NCI-H748 treated with DMSO at 0.1 percent for 48 hours (cell line): ENCODE results near the gene FES.

ENCODE experiments used
- DNase-seq: peaks from one replicate; lab custom pipeline; 2025; lab: John Stamatoyannopoulos, UW

Gene FES

GRCh38 chr15:90930861-90931574 is 46.7 kb downstream of the FES start:
- DNase-seq = no peak

DNA sequence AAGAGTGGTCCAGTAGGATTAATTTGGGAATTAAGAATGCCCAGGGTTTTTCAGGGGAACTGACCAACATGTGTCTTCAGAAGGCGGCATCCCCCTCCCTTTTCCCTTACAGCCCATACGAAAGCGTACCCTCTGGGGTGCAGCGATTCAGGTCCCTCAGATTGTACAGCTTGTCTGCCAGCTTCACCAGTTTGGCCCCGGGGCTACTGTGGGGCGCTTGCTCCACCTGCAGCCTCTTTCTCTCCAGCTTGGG is 47.2 kb downstream of the FES start:
- DNase-seq = no peak

DNA sequence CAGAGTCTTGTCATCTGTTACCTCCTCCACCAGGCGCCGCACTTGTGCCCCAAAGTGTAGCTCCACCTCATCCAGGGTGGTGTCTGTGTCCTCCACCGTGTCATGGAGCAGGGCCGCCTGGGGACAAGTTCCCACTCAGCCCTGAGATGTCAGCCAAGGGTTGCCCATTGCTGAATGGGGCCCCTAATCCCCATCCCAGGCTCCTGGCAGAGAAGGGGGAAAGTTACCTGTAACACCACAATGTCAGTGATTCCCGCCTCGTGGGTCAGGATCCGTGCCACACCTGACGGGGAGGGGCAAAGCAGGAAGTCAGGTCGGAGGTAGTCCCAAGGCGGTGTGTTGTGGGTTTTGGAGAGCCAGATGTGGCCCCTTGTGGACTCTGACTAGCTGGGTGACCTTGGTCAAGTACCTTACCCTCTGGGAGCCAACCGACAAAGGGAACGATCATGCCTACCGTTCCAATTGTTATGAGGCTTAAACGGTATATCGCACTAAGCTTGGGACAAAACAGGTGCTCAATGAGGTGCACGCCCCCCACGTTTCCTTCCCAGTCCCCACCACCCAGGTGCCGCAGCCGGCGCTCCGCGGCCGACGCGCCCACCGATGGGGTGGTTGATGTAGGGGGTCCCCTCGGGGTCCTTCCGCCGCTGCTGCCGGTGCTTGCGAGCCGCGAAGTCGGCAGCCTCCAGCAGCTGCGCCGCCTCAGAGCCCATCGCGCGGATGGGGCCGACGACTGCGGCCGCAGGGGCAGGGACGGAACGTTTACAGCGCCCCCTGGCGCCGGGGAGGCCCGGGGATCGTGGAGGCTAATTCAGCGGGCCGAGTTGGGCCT is 47.7 kb downstream of the FES start, which contains the start of gene HDDC3:
Gene HDDC3, minus strand, starts transcription at position 722 of the 832 bp plus-strand sequence. Its CDS starts 9 bp downstream, at position 713.
- peak; percentile 57 for DNase-seq

DNA sequence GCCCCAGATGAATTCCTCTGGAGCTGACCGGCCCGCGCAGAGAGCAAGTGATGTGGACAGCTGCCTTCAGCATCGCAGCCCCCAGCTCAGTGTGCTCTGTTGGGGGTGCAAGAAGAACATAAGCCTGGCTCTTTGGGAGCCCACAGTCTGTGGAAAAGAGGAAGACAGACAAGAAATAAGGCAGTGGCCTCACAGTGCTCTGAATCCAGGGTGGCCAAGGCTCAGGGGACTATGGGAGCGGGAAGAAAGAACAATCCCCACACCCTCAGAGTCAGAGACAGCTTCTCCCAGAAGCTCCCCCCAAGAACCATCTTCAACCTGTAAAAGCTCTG is 48.3 kb downstream of the FES start:
- no peak for DNase-seq

GRCh38 chr15:90933301-90933700 is 49.0 kb downstream of the FES start:
- DNase-seq = no peak

DNA sequence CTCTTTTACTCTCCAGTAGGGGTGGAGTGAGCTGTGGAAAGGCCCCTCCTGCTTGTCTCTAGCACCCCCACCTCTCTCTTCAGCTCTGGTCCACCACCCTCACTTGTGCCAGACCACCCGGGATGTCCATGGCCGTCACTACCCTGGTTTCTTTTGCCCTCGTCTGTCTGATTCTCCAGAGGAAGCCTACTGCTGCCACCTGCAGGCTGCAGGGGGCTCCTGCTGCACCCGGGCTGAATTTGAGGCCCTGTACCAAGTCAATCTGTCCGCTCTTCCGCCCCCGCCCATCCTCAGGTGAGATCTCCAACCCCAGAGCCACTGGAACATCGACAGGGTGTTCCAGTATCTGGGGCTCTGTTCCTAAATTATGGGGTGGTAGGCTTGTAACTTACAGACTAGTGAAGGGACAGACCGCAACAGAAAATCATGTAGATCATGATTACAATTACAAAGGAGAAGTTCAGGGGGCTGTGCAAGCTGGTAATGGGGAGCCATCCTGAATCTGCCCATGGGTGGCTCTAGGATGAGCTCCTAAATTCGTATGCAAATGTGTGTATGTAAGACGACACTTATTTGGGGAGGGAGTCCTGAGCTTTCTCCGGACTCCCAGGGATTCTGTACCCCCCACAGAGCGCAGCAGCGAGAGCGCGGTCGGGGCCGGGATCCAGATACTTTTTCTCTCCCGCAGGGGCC is 50.1 kb downstream of the FES start:
- DNase-seq = peak; percentile 77

GRCh38 chr15:90934949-90935751 is 50.8 kb downstream of the FES start, which contains the start of gene UNC45A:
UNC45A (plus strand) TSS chr15:90935285; CDS start chr15:90935325, 40 bp downstream.
- peak; percentile 72 for DNase-seq

DNA sequence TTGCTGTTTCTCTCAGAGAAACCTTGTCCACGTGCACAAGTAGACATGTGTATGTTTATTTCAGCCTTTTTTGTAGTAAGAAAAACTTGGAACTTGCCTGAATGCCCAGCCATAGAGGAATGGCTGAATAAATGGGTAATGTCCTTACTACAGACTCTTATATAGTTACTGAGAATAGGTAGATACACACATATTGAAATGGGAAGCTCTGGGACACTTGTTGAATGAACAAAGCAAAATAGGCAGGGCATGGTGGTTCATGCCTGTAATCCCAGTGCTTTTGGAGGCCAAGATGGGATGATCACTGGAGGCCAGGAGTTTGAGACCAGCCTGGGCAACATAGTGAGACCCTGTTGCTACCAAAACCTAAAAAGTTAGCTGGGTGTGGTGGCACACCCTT is 52.5 kb downstream of the FES start:
- no peak for DNase-seq

DNA sequence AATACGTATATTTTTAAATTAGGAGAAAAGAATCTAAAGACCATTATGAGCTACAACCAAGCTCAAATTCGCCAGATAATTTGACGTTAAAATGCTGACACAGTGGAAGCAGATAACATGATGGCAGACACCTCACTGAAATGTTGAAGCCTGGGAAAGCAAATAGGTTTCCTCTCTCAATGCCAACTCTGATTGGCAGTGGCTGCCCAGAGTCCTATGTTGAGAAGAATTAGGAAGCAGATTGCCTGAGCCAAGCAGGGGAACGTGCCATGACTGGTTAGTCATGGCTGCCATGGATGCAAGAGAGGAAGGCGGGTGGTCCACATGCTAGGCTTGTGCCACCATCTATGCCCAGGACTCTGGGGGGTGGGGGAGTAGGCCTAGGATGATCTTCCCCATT is 54.0 kb downstream of the FES start:
- DNase-seq = no peak

GRCh38 chr15:90939756-90940155 is 55.5 kb downstream of the FES start:
- DNase-seq = no peak

- no peak for DNase-seq
Measured at GRCh38 chr15:90941038-90941437, 56.7 kb downstream of the FES start.

DNA sequence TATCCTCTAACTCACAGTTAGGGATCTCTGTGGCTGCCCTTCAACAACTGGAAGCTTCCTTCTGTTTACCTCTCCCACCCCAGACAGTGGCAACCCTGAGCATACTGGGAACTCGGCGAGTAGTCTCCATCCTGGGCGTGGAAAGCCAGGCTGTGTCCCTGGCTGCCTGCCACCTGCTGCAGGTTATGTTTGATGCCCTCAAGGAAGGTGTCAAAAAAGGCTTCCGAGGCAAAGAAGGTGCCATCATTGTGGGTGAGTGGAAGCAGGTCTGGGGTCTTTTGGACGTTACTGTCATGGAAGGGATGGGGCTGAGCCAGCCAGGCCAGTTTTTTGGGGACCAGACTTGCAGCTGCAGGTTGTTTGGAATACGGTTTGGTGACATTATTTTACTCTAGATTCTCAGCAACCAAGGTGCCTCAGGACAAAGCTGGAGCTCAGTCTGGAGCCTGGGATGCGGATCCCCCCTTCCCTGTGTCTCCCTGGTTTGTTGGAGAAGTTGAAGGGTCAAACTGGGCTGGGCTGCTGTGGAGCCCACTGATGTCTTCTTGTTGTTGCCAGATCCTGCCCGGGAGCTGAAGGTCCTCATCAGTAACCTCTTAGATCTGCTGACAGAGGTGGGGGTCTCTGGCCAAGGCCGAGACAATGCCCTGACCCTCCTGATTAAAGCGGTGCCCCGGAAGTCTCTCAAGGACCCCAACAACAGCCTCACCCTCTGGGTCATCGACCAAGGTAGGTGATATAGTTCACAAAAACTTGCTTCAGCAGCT is 58.2 kb downstream of the FES start:
- DNase-seq = no peak

GRCh38 chr15:90945091-90945490 is 60.8 kb downstream of the FES start:
- DNase-seq = no peak
